SKM-1 treated with dmso at 0.1 percent for 144 hours (cell line): ENCODE results near the gene FKBP1A.

Experiments
- DNase-seq: peaks from one replicate; lab custom pipeline; 2025; ENCODE audit not compliant: unreplicated experiment; lab: John Stamatoyannopoulos, UW

Gene FKBP1A

GRCh38 chr20:1335961-1336698, 56.7 kb downstream of the FKBP1A start:
- DNase-seq, result no peak

GRCh38 chr20:1334761-1335160, 58.1 kb downstream of the FKBP1A start:
- DNase-seq, result no peak

- DNase-seq, result no peak
These were observed 58.5 kb downstream of the FKBP1A start for GRCh38 chr20:1334370-1334731.

GRCh38 chr20:1333462-1334369, 59.1 kb downstream of the FKBP1A start:
- DNase-seq, result no peak

GRCh38 chr20:1332749-1333300, 60.0 kb downstream of the FKBP1A start:
- DNase-seq, result no peak

- DNase-seq, result no peak
These were observed 60.9 kb downstream of the FKBP1A start for GRCh38 chr20:1331801-1332453.

GRCh38 chr20:1331101-1331500, 61.8 kb downstream of the FKBP1A start:
- DNase-seq, result no peak

GRCh38 chr20:1330075-1330830, 62.6 kb downstream of the FKBP1A start:
- no peak for DNase-seq

- no peak for DNase-seq
These were observed 64.0 kb downstream of the FKBP1A start, which contains the start of gene SDCBP2 for GRCh38 chr20:1328680-1329330. Gene SDCBP2, minus strand, starts transcription at chr20:1329139. Its CDS starts 8,723 bp downstream, at chr20:1320416.

- no peak for DNase-seq
These were observed 64.8 kb downstream of the FKBP1A start for GRCh38 chr20:1327827-1328679.

GRCh38 chr20:1327241-1327653, 65.6 kb downstream of the FKBP1A start:
- no peak for DNase-seq

GRCh38 chr20:1326031-1326930, 66.6 kb downstream of the FKBP1A start:
- no peak for DNase-seq

- DNase-seq, result peak; percentile 75
These were observed 67.5 kb downstream of the FKBP1A start for GRCh38 chr20:1325173-1326030.

- DNase-seq, result no peak
These were observed 68.2 kb downstream of the FKBP1A start for GRCh38 chr20:1324598-1325172.

- DNase-seq, result no peak
These were observed 68.8 kb downstream of the FKBP1A start for GRCh38 chr20:1323830-1324597.

- DNase-seq, result no peak
These were observed 69.6 kb downstream of the FKBP1A start for GRCh38 chr20:1323256-1323655.
